Measurements from ENCODE around the gene CHGA. TPM values are rescaled to one million over a fixed set of nuclear protein-coding genes. Genes with fewer than 3 reads are reported as not detected.
A peak's percentile ranks its signal among the peaks of the same experiment; 100 is the strongest.

The CHGA gene
- total RNA-seq, 1 donor from 2014 or later = not detected

DNA sequence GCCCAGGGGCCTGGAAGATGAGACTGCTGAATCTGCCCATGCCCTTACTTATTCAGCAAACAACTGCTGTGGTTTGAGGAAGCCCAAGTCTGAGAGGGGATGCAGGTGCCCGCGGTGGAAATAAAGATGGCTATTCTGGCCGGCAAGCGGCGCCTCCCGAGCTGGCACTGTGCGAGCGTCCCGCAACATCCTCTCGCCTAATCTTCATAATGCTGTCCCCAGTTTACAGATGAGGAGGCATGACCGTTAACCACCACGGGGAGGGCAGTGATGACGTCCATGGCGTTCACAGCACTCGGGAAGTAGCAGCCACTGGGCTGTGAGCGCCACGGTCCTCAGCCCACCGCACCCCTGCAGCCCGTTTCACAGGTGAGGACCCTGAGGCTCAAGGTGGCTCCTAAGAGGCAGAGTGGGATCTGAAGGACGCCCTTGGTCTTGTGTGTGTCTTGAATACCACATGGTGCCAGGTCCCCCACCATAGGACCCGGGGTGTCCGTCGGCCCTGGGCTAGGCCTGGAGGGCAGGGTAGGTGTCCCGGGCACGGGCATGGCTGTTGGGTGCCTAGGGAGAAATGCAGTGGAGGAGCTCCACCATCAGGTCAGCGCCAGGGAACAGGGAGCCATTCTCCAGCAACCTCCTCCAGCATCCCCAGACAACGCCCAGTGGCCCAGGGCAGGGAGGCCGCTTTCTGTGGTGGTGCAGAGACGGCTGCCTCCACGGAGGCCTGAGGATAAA is 20.2 kb downstream of the CHGA start:
- no peak overlapping the region for H3K4me3 ChIP-seq (ENCODE audit: low read depth, low read length)
- TF ChIP-seq, protein P1, sequence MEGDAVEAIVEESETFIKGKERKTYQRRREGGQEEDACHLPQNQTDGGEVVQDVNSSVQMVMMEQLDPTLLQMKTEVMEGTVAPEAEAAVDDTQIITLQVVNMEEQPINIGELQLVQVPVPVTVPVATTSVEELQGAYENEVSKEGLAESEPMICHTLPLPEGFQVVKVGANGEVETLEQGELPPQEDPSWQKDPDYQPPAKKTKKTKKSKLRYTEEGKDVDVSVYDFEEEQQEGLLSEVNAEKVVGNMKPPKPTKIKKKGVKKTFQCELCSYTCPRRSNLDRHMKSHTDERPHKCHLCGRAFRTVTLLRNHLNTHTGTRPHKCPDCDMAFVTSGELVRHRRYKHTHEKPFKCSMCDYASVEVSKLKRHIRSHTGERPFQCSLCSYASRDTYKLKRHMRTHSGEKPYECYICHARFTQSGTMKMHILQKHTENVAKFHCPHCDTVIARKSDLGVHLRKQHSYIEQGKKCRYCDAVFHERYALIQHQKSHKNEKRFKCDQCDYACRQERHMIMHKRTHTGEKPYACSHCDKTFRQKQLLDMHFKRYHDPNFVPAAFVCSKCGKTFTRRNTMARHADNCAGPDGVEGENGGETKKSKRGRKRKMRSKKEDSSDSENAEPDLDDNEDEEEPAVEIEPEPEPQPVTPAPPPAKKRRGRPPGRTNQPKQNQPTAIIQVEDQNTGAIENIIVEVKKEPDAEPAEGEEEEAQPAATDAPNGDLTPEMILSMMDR (IDR thresholded peaks at IDR 0.05; ENCODE audit: insufficient read depth, low read length, poor library complexity, severe bottlenecking) = no peak
- peaks cover 2% of the 10 kb centered on the region for H3K36me3 ChIP-seq (ENCODE audit: control insufficient read depth, insufficient read depth, low read length)
- H3K27me3 ChIP-seq (ENCODE audit: control insufficient read depth, insufficient read depth, low read length) = no peaks in the 10 kb centered on the region
- DNase-seq (ENCODE audit: low read depth) = no peak

DNA sequence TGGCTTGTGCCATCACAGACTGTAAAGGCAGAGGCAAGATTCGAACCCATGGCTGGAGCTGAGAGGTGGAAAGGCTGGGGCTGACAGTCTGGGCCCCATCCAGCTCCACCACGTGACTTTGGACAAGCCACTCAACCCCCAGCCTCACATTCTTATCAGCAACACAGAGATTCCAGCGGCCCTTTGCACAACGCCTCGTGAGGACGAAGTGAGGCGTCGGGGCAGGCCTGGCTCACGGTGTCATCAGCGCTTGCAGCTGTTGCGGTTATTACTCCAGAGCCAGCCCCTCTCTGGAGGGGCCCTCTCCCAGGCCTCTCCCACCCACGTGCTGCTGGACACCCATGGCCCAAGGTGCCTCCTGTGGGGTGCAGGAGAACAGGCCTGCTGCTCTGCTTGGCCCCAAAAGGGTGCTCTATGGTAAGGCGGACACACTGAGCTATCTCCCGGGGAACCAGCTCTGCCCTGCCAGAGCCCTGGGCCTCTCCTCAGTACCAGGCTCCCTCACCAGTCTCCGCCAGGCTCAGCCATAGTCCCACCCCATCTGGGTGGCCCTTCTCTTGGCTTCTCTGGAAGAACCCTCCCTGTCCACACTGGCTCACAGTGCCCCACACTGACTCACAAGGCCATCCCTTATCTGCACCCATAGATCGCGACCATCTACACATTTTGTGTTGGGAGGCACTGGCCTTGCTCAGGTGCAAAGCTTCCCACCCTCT is 21.1 kb downstream of the CHGA start:
- DNase-seq (ENCODE audit: low read depth) = no peak
- no peak overlapping the region for H3K4me3 ChIP-seq (ENCODE audit: low read depth, low read length)
- no peaks in the 10 kb centered on the region for H3K36me3 ChIP-seq (ENCODE audit: control insufficient read depth, insufficient read depth, low read length)
- TF ChIP-seq, protein P1 (IDR thresholded peaks at IDR 0.05; ENCODE audit: insufficient read depth, low read length, poor library complexity, severe bottlenecking) = no peak
- no peaks in the 10 kb centered on the region for H3K27me3 ChIP-seq (ENCODE audit: control insufficient read depth, insufficient read depth, low read length)

DNA sequence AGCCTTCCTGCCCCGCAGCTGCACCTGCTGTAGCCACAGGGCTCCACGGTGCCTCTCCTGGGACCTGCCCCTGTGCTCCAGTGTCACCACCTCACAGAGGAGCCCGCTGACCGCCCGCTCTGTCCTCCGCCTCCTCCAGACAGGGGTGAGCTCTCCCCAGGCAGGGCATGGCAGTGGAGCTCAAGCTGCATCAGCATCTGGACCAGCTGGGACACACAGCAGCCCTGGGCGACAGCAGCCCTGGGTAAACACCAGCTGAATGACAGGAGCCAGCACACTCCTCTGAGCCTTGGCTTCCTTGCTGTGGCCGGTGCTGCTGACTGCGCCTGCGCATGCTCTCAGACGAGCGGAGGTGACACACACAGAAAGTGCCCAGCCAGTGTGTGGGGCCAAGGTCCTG is 22.0 kb downstream of the CHGA start:
- H3K4me3 ChIP-seq (ENCODE audit: low read depth, low read length) = no peak overlapping the region
- H3K36me3 ChIP-seq (ENCODE audit: control insufficient read depth, insufficient read depth, low read length) = no peaks in the 10 kb centered on the region
- no peaks in the 10 kb centered on the region for H3K27me3 ChIP-seq (ENCODE audit: control insufficient read depth, insufficient read depth, low read length)
- TF ChIP-seq, protein P1 (IDR thresholded peaks at IDR 0.05; ENCODE audit: insufficient read depth, low read length, poor library complexity, severe bottlenecking) = no peak
- DNase-seq (ENCODE audit: low read depth) = no peak

DNA sequence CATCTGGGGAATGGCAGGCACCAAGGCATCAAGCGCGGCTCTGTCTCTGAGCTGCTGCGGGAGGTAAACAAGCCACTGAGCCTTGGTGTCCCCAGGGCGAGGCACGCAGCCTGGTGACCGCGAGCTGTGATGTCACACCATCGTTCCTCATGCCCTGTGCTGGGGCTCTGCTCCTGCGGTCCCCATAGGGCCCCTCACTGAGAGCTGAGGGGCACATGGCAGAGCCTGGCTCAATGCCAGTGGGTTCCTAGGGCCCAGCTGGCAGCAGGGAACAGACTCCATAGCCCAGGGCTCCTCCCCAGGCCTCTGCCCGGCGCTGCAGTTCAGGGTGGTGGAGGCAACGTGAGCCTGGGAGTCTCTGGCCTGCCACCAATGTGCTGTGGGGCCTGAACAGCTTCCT is 22.6 kb downstream of the CHGA start:
- DNase-seq (ENCODE audit: low read depth) = no peak
- TF ChIP-seq, protein P1 (IDR thresholded peaks at IDR 0.05; ENCODE audit: insufficient read depth, low read length, poor library complexity, severe bottlenecking) = no peak
- Histone ChIP-seq H3K36me3 (ENCODE audit: control insufficient read depth, insufficient read depth, low read length) (no peaks in the 10 kb centered on the region), H3K27me3 (ENCODE audit: control insufficient read depth, insufficient read depth, low read length) (no peaks in the 10 kb centered on the region), H3K4me3 (ENCODE audit: low read depth, low read length) (no peak overlapping the region)

DNA sequence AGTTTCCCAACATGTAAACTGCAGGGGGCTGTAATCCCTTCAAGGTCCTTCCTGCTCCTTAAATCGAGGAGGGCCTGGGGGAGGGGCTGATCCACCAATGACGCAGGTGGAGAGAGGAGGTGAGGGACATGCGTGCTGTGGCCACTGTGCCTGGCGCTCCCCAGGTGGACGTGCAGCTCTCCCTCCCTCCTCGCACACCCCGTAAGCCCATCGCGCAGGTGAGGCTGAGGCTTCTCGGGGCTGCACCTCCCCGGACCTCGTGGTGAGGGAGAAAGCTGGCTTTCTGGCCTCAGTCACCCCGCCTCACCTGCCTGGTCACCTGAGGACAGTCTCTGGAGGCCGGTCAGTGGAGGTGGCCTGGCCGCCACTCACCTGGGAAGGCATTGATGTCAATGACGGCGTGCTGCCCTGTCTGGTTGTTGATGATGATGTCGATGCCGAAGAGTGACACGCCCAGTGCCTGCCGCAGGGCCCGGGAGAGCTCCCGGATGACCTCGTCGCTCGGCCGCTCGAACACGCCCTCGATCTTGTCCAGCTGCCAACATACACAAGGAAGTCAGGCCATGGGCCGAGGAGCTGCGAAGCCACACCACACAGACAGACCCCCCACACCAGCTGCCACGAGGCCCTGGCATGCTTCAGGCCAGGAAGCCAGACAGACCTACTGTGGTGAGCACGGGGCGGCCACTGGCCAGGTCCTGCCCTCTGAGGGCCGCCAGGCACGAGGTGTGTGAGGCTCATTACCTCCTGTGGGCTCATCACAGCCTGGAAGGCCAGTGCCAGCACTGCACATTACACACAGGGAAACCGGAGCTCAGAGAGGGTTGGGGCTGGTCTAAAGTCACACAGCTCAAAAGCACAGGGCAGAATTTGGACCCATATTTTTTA is 23.3 kb downstream of the CHGA start:
- TF ChIP-seq, protein P1 (IDR thresholded peaks at IDR 0.05; ENCODE audit: insufficient read depth, low read length, poor library complexity, severe bottlenecking) = no peak
- no peaks in the 10 kb centered on the region for H3K27me3 ChIP-seq (ENCODE audit: control insufficient read depth, insufficient read depth, low read length)
- H3K4me3 ChIP-seq (ENCODE audit: low read depth, low read length) = no peak overlapping the region
- H3K36me3 ChIP-seq (ENCODE audit: control insufficient read depth, insufficient read depth, low read length) = no peaks in the 10 kb centered on the region
- DNase-seq (ENCODE audit: low read depth) = peak; percentile 67
